ENCODE data around the gene NCF4.

The NCF4 gene

DNA sequence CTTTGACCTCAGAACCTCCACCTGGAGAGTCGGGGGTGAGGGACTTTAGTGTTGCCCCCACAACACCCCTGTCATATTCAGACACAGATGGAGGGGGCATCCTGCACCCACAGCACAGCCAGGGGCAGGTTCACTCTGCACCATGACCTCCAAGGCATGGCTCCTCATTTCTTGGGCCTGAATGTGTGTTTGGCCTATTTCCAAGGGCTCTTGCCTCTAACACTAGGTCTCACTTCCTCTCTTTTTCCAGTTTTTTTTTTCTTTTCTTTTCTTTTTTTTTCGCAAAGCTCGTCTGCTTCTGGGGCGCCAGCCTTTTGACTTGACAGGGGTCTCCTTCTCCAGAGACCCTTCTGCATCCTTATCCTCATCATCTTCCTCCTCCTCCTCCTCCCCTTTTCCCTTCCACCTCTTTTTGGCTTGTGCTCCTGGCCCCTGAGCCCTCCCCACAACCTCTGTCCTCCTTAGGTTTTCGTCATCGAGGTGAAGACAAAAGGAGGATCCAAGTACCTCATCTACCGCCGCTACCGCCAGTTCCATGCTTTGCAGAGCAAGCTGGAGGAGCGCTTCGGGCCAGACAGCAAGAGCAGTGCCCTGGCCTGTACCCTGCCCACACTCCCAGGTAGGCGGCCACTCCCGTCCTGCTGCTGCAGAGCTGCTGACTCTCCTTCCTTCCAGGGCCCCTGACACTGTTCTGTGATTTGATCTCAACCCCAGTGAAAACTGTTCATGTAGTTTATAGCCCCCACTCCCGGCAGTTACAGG, 3.8 kb downstream of the NCF4 start:
- DNase-seq (ENCODE audit: low spot score), result no peak

GRCh38 chr22:36865346-36865745, 4.5 kb downstream of the NCF4 start:
- no peak for DNase-seq (ENCODE audit: low spot score)

DNA sequence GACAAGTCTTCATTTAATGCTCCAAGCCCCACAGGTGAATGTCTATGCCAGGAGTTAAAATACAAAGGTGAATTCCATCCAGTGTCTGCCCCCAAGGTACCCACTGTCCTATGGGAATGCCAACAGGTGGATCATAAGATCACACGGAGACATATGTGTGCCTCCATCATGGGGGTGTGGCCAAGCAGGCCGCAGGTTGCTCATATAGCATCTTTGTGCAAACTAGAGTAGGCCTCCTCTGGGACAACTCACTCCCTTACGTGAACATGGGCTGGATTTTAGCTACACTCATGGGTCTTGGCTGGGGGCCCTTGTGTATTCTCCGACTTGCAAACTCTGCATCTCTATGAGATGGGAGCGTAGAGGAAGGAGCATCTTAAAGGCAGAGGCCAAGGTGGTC, 6.9 kb downstream of the NCF4 start:
- DNase-seq (ENCODE audit: low spot score), result no peak

DNA sequence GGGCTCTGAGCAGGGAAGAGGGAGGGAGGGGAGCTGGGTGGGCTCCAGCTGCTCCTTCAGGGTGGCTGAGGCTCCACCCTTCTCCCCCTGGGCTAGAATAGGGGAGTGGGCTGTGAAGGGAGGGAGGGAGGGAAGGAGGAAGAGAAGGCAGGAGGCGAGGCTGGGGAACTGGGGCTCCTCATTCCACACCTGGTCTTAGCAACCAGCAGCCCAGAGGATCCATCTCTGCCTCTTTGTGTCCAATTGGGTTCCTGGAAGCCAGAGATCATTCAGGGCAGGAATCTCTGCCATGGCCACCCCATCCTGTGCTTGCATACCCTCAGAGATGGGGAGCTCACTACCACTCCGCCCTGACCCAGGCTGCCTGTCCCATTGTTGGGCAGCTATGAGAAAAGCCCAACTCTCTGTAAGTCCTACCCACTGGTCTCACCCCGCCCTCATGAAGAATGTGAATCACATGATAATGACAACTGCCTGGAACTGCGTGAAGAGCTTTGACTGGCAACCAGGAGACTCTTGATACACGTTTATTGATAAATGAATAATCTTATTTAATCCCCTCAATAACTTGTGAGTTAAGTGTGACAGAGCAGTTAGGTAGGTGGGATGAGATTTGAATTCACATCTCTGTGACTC, 7.9 kb downstream of the NCF4 start:
- DNase-seq (ENCODE audit: low spot score), result no peak

DNA sequence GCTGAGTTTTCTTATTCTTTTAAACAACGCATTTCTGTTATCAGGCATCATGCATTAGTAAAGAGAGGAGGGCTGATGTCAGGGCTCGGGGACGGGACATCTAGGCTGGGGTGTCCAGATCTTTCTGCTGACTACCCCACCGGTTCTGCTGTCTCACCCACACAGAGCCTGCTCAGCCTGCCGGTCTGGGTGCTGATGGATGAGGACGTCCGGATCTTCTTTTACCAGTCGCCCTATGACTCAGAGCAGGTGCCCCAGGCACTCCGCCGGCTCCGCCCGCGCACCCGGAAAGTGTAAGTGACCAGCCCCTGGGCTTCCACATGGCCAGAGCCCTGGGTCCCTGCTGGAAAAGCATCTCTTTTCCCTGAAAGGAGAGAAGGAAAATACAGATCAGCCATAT, 9.4 kb downstream of the NCF4 start:
- no peak for DNase-seq (ENCODE audit: low spot score)

DNA sequence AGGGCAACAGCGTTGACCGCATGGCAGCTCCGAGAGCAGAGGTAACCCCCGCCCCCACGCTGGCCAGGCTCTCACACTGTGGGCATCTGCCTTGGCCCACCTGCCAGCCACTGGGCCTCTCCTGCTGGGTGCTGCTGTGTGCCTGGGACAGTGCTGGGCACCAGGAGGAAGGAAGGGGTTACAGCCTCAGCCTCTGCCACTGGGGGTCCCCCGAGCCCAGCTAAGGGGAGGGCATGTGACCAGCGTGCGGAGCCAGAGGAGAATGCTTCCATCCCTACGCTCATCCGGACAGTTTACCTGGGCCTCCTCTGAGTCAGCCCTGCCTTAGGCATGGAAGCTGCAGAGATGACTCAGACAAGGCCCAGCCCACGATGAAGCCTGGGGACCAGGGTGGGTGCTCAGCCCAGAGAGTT, 10.9 kb downstream of the NCF4 start:
- DNase-seq (ENCODE audit: low spot score), result no peak

DNA sequence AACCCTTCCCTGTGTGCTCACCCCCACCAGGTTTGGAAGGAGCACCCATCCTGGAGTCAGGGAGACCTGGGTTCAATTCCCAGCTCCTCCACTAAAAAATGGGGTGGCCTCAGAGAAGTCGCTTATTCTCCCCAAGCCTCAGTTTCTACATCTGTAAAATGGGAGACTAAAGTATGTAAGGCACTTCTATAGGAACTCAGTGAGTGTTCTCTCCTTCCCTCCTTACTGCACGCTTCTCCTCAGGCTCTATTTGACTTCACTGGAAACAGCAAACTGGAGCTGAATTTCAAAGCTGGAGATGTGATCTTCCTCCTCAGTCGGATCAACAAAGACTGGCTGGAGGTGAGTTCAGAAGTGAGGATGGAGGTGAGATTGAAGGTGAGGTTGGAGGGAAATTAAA, 11.3 kb downstream of the NCF4 start:
- no peak for DNase-seq (ENCODE audit: low spot score)

- no peak for DNase-seq (ENCODE audit: low spot score)
These were observed 12.2 kb downstream of the NCF4 start for GRCh38 chr22:36872866-36873498.

GRCh38 chr22:36873614-36874308, 13.0 kb downstream of the NCF4 start:
- DNase-seq (ENCODE audit: low spot score), result no peak

DNA sequence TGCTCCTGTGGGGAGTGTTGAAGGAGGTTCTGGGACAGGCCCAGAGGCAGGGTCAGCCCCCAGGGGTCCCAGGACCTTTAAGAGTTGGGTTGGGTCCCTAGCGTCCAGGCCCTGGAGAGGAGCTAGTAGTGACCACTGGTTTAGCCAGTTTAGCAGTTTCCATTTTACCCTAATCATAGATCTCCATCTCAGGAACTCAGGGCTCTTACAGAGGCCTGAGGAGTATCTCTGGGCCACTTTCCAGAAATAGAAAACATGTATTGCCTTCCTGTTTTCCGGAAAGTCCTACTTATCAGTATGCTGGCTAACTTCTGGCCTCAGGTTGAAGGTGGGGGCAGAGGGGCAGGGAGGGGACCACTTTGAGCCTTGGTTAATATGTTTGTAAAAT, 13.5 kb downstream of the NCF4 start:
- DNase-seq (ENCODE audit: low spot score), result no peak

- DNase-seq (ENCODE audit: low spot score), result no peak
These were observed 13.9 kb downstream of the NCF4 start for GRCh38 chr22:36874736-36875135.

DNA sequence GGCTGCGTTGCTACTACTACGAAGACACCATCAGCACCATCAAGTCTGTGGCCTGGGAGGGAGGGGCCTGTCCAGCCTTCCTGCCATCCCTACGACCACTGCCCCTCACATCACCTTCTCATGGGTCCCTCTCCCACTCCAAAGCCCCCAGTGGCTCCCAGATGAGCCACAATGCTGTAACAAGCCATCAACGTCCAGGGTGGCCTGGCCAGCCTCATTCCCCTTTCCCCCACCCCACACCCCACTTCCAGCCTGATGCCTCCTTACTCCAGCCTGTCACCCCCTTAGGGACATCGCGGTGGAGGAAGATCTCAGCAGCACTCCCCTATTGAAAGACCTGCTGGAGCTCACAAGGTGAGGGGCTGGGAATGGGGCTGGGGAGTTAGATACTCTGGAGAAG, 14.9 kb downstream of the NCF4 start:
- no peak for DNase-seq (ENCODE audit: low spot score)

DNA sequence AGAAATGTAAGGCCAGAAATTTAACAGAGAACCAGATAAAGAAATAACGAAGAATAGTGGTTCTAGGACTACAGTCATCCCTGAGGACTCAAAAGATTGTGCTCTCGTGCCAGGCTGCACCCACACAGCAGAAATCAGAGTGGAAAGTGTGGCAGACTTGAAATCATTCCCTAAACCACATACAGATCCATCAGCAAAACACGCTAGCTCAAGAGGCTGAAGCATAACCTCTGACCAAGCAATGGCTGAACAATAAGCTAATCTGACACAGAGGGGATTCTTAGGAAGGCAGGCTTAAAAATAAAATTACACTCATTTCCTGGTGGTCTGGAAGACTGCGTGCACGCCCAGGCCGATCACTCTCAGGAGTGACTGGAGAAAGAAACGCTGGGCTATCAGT, 19.0 kb downstream of the NCF4 start:
- DNase-seq (ENCODE audit: low spot score), result no peak

- DNase-seq (ENCODE audit: low spot score), result no peak
These were observed 20.9 kb downstream of the NCF4 start for GRCh38 chr22:36881504-36882245.

- DNase-seq (ENCODE audit: low spot score), result no peak
These were observed 23.7 kb downstream of the NCF4 start for GRCh38 chr22:36884349-36885158.

- no peak for DNase-seq (ENCODE audit: low spot score)
These were observed 24.7 kb downstream of the NCF4 start for GRCh38 chr22:36885474-36885873.

DNA sequence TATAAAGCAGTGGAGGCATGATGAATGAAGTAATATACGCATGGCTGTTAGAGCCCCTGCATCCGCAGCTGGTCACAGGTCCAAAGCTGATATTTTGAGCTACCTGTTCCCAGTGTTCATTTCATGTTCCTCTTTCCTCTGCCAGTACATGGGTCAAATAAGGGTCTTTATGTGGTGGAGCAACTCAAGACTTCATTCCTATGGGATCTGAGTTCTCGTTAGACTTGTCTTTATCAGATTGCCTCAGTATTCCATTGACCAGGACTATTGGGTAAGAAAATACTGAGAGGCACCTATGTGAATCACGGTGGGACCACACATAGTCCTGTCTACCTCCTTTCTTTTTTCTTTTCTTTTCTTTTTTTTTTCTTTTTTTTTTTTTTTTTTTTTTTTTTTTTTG, 25.2 kb downstream of the NCF4 start:
- DNase-seq (ENCODE audit: low spot score), result no peak

DNA sequence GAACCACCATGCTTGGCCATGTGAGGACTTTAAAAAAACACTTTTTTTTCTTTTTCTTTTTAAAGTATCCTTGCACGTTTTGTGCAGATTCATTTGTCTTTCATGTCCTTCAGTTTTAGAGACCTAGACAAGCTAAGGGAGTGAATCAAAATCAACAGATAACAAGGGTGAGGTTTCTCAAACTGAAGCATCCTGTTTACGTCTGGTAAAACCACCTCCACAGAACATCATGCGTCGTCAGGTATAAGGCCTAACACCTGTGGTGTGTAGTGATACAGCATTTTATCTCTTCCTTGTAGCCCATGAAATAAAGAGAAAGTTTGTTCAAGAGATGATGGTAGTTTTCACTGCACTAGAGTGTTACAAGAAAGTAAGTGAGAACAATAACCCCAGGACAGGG, 26.4 kb downstream of the NCF4 start:
- no peak for DNase-seq (ENCODE audit: low spot score)

- DNase-seq (ENCODE audit: low spot score), result no peak
These were observed 30.8 kb downstream of the NCF4 start for GRCh38 chr22:36891646-36892045.

DNA sequence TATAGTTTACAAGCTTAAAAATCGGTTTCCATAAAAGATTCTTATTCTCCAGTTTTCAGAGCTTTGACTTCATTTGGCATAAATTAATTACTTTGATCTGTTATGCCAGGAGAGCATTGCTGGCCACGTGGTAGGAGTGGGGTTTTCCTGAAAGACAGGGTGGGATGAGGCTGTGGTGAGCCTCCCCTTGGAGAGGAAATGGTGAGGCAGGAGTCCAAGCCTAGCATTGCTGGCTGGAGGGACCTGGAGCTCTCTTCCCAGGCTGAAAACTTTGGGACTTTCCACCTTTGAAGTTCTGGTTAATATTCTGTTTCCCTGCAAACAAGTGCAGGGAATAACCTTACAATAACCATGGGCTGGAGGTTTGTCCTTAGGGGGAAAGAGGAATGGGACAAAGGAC, 31.5 kb downstream of the NCF4 start:
- DNase-seq (ENCODE audit: low spot score), result no peak

DNA sequence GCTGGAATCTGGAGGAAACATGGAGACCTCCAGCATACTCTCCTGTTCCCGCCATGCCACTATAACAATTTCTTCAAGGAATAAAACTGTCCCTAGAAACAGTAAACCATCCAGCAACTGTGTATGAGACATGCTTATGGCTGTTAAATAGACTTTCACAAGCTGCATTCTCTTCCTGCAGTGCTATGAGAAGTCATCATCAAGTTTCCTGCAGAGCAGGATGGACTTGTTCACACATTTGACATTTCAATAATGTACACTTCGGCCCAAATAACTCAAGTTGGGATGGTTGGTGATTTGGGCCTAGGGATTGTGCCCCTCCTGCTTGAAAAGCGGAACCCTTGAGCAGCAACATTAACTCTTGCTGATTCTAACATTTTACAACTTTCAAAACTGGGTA, 32.5 kb downstream of the NCF4 start:
- no peak for DNase-seq (ENCODE audit: low spot score)
